COLO668 (cell line): ENCODE data around the gene TFAP2E.

ENCODE experiments used
- DNase-seq: peaks from one replicate; lab custom pipeline; 2025; ENCODE audit not compliant: unreplicated experiment; lab: John Stamatoyannopoulos, UW

Gene TFAP2E

GRCh38 chr1:35592991-35593769 lies 20.1 kb downstream of the TFAP2E start:
- no peak for DNase-seq

- no peak for DNase-seq
Measured at GRCh38 chr1:35594005-35594760, 21.1 kb downstream of the TFAP2E start.

- no peak for DNase-seq
Measured at GRCh38 chr1:35595684-35596083, 22.6 kb downstream of the TFAP2E start.

GRCh38 chr1:35597870-35598269 lies 24.8 kb downstream of the TFAP2E start:
- DNase-seq = no peak

GRCh38 chr1:35598895-35599294 lies 25.8 kb downstream of the TFAP2E start:
- DNase-seq = no peak

- DNase-seq = no peak
Measured at GRCh38 chr1:35599411-35599810, 26.3 kb downstream of the TFAP2E start.

- DNase-seq = no peak
Measured at GRCh38 chr1:35600593-35600992, 27.5 kb downstream of the TFAP2E start.

- no peak for DNase-seq
Measured at GRCh38 chr1:35603468-35603867, 30.4 kb downstream of the TFAP2E start.

- no peak for DNase-seq
Measured at GRCh38 chr1:35603941-35604340, 30.8 kb downstream of the TFAP2E start.

- DNase-seq = no peak
Measured at GRCh38 chr1:35605071-35605866, 32.2 kb downstream of the TFAP2E start.

- DNase-seq = no peak
Measured at GRCh38 chr1:35605867-35606182, 32.7 kb downstream of the TFAP2E start.

GRCh38 chr1:35611655-35612054 lies 38.5 kb downstream of the TFAP2E start:
- no peak for DNase-seq

- DNase-seq = no peak
Measured at GRCh38 chr1:35615440-35615839, 42.3 kb downstream of the TFAP2E start.

- DNase-seq = no peak
Measured at GRCh38 chr1:35619237-35620121, 46.4 kb downstream of the TFAP2E start.

GRCh38 chr1:35622510-35623178 lies 49.5 kb downstream of the TFAP2E start:
- no peak for DNase-seq

- DNase-seq = no peak
Measured at GRCh38 chr1:35623832-35624231, 50.7 kb downstream of the TFAP2E start.

- DNase-seq = no peak
Measured at GRCh38 chr1:35629051-35629450, 55.9 kb downstream of the TFAP2E start.

- DNase-seq = no peak
Measured at GRCh38 chr1:35631396-35631795, 58.3 kb downstream of the TFAP2E start.

GRCh38 chr1:35633547-35633946 lies 60.4 kb downstream of the TFAP2E start:
- DNase-seq = no peak

- DNase-seq = no peak
Measured at GRCh38 chr1:35637401-35637809, 64.3 kb downstream of the TFAP2E start.
